GM19043 (cell line): ENCODE data around the gene MIGA1.
A peak's percentile ranks its signal among the peaks of the same experiment; 100 is the strongest.
"Not testable (repeated sequence)": the region's sequence is repeated elsewhere in the genome, so short reads cannot be mapped to it uniquely, and the experiment has no call there.

Experiments used
- ATAC-seq: cut with Tn5 transposase; IDR thresholded peaks from one replicate; pipeline ENCODE4 v1.9.1; 2021; ENCODE audit warnings: low read depth; ENCODE audit not compliant: unreplicated experiment

MIGA1 gene

DNA sequence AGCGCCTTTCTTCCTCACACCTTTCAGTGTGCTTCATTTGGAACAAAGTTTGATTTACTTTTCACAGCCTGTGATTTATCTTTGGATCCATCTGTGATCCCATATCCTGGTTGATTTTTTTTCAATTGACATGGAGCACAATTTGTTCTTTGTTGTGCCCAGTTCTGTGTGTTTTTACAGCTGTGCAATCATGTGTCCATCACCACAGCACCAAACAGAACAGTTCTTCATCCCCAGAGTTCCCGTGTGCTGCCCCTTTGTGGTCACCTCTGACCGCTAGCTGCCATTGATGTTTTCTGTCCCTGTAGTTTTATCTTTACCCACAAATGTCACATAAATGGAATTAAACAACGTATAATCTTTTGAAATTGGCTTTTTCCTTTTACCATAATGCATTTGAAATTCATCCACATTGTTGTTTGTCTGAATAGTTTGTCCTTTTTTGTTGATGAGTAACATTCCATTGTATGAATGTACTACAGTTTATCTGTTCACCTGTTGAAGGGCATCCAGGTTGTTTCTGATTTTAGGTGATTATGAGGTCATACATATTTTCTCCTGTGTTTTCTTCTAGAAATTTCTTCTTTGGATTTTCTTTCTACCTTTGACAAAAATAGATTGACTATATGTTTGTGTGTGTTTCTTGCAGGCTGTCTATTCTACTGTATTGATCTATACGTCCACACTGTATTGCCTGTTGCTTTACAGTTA, 17.4 kb downstream of the MIGA1 start:
- ATAC-seq: no peak

DNA sequence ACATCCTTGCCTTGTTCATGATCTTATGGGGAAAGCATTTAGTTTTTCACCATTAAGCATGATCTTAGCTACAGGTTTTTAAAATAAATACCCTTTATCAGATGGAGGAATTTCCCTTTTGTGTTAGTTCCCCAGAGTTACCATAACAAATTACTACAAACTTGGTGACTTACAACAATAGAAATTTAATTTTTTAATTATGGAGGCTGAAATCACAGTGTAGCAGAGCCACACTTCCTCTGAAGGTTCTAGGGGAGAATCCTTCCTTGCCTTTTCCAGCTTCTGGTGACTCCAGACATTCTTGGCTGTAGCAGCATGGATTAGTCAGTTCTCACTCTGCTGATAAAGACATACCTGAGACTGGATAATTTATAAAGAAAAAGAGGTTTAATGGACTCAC, 18.5 kb downstream of the MIGA1 start:
- ATAC-seq: no peak

DNA sequence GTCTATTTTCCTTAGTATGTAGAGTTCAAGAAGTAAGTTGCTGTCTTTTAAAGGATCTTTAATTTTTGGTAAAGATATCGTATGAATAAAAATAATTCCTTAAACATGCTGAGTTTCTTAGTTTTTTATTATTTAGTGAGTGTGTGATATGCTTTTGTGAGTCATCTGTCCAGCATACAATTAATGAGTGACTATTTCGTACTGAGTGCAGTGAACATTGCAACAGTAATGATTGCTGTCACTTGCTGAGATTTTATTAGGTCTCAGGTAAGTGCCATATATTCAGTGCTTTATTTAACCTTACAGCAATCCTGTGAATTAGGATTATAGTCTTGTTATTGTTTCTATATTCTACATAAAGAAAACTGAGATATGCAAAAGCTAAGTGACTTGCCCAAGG, 22.6 kb downstream of the MIGA1 start:
- ATAC-seq: no peak

DNA sequence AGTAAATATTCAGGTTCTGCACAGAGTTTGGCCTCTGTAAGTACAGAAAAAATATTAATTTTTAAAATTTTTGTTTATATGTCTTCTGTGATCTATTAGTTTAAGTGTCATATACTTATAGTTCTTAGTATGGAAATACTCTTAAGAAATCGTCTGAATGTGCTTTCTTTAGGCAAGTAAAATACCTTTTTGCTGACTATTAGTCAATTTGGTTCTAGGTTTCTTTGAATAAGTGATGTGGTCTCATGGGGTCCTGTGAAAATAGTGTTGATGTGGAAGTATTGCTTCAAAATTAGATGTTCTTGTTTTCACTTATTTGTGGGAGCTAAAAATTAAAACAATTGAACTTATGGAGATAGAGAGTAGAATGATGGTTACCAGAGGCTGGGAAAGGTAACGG, 23.9 kb downstream of the MIGA1 start:
- no peak for ATAC-seq

DNA sequence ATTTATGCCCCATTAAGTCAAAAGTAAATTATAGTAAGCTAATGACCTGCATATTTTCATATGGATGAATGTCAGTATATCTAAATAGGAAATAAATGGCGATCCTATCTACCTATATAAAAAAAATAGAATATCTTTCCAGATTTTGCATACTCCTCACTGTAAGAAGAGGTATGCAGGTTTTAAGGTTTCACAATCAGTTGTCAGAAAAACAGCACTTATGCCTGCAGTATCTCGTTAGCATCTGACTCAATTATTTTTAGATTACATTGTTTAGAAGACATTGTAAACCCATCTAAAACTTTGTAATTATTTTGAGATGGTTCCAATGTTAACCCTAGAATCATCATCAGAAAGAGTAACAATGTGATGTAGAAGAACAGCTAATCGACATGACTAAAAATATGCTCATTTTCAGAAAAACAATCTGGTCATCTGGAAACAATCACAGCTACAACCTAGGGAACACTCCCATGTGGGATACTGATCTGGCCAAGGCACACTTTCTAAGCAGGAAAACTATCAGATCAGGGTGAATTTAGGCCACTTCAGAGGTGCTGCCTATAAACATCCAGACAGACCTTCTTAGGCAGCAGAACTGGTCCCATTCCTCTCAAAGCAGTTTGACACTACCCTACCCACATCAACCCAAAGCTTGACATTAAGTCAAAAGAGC, 30.5 kb downstream of the MIGA1 start:
- not testable (repeated sequence) for ATAC-seq

DNA sequence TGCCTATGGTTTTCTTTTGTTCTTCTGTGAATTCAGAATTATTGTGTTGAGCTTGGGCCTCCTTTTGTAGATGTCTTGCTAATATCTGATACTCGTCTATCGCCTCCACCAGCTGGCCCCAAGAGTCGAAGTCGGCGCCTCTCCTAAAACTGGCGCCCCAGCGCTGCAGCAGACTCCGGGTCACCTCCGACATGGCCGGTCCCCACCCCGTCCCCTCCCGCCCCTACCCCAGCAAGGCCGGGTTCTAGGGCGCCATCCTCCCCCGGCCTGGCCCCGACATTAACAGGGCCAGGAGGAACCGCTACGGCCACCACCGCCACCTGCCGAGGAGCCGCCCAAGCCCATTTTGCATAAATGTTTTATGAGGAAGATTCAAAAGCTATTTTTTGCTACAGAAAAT, 32.1 kb downstream of the MIGA1 start:
- not testable (repeated sequence) for ATAC-seq

DNA sequence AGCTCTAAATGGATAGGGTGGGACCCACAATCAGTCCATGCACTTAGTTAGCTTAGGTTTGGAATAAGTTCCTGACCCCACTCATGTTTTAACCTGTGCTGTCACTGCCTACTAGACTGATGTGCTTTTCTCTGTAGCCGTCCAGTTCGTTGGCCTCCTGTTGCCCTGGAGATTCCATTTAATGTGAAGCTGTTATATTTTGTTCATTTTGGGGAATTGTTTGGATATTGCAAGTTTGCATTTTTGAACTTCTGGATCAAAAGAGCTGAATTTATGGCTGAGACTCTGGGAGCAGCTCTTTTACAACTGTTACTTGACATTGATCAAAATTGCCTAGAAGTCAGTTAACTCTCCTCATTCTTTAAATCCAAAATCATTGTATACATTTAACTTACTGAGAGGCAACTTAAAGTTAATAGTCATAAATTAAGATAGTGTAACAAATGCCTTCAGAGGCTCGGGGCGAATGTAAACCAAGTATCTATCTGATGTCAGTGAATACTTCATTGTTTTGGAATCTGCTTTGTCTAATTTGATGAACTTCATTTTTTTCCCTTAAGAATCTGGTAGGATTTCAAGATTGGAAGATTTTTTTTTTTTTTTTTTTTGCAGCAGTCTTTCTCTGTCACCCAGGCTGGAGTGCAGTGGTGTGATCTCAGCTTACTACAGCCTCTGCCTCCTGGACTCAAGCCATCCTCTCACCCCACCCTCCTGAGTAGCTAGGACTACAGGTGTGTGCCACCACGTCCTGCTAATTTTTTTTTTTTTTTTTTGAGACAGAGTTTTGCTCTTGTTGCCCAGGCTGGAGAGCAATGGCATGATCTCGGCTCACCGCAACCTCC, 38.1 kb downstream of the MIGA1 start:
- ATAC-seq: no peak

DNA sequence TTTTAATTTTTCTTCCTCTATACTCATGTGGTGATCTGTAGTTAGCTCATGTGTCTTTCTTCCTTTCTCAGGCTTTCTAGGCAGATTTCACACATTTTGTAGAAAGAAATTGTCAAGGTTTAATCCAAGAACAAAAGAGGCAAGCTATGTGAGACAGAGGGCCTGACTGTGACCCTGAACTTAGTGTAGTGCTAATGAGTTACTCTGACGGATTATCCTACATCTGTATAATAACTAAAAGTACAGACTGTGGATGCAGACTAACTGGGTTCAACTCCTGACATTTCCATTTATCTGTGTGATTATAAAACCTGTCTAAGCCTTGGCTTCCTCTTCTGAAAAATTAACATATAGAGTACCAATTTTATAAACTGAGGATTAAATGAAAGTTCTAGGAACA, 40.7 kb downstream of the MIGA1 start:
- ATAC-seq: no peak

DNA sequence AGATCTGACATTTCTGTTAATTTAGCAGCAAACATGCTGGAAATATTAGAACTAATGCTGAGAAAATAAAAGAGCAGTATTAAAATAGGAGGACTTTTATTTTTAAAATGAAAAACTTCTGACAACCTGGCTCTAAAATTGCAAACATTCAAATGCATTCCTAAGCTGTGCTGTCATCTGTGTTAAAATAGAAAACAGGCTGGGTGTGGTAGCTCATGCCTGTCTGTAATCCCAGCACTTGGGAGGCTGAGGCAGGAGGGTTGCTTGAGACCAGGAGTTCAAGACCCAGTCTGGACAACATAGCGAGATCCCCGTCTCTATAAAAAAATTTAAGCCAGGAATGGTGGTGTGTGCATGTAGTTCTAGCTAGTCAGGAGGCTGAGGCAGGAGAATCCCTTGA, 44.6 kb downstream of the MIGA1 start:
- ATAC-seq: no peak

DNA sequence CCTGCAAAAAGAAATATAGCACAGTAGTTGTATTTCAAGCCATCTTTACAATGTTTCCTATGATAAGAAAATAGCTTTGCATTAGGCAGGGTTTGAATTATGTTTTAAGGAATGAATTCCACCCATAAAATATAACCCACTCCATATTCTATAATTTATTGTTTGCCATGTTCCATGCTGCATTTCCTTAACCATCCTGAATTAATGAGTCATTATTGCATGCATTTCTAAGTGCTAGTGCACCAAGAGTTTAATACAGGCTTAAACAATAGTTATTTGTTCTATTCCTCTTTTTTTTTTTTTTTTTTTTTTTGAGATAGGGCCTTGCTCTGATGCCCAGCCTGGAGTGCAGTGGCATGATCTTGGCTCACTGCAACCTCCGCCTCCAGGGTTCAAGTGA, 45.2 kb downstream of the MIGA1 start:
- no peak for ATAC-seq

DNA sequence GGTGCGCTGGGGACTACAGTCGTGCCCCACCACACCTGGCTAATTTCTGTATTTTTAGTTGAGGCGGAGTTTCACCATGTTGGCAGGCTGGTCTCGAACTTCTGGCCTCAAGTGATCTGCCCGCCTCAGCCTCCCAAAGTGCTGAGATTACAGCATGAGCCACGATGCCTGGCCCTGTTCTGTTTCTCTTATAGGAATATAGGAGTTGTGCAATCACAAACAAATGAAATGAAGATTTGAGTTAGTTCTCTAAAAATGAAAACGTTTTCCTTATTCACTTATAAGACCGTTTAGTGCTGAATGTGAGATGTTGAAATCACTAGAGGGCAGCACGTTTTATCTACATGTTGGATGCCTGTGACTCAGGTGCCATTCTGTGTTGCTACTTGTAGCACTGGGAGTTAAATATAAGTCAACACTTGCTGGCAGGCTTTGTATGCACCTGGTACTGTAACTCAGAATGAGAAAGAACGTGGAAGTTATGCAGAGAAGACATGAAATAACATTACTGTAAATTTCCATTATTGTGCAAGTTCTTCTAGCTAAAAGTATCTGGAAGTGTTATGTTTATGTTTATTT, 45.8 kb downstream of the MIGA1 start:
- peak; percentile 70 for ATAC-seq

DNA sequence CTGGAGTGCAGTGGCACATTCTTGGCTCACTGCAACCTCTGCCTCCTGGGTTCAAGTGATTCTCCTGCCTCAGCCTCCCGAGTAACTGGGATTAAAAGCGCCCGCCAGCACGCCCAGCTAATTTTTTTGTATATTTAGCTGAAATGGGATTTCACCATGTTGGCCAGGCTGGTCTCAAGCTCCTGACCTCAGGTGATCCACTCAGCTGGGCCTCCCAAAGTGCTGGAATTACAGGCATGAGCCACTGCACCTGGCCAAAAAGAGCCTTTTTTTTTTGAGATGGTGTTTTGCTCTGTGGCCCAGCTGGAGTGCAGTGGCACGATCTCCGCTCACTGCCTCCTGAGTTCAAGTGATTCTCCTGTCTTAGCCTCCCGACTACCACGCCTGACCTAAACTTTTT, 47.4 kb downstream of the MIGA1 start:
- ATAC-seq: not testable (repeated sequence)

DNA sequence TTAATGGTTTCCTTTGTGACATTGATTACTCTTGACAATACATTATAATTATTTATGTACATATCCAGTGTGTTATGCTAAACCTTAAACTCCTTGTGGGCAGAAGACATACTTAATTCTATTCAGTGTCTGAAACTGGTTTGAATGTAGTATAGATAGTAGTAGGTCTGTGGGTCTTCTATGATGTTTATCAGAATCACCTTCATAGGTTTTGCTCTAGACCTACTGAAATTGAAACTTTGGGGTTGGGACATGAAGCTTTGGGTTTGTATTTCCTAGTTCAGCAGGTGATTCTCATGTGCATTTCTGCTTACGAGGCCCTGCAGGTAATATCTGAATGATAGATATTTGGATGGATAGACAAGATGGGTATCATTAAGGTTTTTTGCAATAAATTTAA, 48.6 kb downstream of the MIGA1 start:
- no peak for ATAC-seq

DNA sequence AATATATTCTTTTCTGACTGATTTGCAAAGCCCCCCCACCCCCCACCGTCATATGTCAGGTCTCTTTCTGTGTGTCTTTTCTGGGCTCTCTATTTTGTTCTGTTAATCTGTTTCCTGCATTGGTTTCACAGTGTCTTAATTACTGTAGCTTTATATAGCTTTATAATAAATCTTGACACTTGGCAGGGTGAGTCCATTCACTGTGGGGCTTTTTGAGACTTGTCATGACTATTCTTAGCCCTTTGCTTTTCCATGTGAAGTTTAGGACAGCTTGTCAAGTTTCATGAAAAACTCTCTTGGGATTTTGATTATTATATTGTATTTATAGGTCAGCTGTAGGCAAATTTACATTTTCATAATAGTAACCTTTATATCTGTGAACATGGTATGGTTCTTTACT, 50.4 kb downstream of the MIGA1 start:
- no peak for ATAC-seq

DNA sequence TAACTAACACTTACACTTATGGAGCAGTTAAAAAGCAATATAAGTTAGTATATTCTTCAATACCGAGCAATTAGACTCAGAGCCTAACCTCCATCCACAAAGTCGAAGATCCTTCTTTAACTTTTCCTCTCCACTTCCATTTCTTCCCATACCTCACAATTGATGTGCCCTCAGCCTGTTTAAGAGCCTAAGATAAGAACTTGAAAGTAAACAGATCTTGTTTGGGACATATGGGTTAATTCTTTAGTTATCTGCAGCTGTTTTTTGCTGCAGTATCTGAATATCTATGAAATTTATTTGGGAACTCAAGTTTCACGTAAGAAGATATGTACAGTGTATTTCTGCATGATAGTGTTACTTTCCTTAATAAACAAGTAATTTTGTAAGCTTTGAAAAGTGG, 51.5 kb downstream of the MIGA1 start:
- ATAC-seq: no peak

DNA sequence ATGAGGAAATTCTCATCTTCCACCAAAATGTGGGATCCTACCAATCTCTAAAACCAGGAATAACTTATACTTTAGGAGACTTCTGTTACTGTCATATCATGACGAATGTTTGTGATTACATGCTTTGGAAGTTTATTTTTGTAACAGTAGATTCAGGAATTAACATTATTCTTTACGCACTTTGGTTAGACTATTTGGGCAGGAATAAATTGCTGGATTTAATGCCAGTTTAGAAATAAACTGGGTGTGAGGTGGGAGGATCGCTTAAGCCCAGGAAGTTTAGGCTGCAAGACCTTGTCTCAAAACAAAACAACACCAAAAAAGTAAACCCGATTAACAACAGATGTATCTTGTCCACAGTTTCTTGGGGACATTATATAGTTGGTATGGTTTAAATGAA, 52.1 kb downstream of the MIGA1 start:
- no peak for ATAC-seq

DNA sequence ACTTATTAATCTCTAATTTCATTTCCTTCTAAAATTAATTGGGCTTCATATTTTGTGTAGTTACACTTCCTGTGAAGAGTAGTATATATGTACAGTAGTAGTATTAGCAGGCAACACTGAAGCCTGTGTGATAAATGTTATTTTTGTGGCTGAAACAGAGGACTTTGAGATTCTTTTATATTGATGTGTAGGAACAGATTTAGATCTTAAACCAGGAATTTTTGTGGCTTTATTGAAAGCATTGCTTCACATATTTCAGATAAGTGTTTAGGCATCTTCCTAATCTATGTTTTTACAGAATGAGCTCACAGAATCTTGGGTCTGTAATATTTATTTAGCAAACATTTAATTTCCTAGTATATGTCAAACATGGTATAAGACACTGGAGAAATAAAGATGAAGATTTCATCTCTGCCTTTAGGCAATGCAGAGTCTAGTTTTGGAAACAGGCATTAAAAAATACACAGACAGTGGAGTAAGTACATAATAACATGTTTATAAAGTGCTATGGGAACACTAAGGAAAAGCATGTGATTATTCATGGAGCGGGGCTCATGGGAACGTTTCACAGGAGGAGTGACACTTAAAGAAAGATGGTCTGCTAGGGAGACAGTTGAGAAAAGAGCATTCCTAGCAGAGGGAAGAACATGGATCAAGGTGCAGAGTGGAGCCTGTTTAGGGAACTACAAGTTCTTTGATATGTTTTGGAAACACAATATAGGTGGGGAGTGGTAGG, 52.7 kb downstream of the MIGA1 start:
- no peak for ATAC-seq

DNA sequence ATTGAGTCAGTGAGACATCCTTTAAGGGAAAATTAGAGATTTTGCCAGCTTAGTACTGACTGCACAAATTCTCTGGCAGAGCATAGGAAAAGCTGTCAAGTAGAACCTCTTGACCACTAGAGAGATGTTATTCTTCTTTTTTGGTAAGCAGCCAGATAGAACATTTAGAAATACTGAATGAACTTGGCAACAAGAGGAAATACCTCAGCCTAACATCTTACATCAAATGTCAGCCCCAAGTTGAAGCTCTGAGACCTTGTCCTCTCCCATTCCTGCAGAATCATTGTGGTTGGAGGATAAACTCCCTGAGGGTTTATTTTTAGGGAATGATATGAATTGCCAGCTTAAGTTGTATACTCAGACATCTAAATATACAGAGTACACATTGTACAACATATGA, 53.5 kb downstream of the MIGA1 start:
- no peak for ATAC-seq

DNA sequence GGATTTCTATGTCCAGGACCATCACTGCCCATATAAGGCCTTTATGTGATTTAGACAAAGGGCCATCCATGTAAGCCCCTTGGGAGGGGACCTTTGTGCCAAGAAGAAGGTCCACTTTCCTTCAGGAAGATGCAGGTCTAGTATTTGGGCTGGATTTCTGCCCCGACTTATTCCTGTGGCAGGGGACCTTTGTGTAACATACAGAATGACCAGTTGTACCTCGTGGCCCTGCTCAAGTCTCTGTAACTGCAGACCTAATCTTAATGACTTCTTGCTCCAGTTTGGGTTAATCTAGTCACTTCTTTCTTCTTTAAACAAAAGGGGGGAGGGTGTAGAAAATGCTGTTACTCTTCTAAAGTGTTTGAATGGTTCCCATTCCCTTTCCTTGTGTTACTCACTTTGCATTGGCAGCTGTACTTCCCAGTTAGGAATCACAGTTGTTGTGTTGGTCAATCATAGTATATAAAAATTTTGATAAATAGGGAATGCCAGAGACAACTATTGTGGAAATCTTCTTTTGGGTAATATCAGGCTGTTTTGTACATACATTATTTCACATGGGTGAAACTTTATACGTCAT, 54.2 kb downstream of the MIGA1 start:
- ATAC-seq: no peak

DNA sequence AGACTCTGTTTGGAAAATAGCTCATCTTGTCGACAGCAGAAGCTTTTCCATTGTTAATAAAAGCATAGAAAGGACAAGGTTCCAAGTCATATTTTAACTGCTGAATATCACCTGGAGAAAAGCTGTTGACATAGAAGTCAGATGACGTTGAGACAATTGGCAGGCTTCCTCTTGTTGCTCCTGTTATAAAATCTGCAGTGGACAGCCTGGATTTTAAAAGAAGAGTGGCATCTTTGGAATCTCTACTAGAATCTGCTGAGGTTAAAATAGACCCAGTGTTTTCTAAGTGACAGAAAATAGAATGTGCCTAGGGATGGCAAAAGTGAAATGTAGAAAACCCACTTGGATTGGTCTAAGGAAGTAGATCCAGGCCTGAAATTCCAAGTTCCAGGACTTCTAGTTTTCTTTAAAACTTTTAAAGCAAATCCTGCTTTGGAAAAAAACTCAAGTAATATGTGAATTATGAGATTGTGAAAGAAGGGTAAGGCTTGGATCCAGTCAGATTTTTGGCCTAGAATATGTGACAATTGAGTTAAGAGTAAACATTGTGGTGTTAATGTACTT, 55.4 kb downstream of the MIGA1 start:
- no peak for ATAC-seq
